Rectal smooth muscle tissue (tissue), 1 donor: Measurements from ENCODE around the gene TOX2.

Experiments
- H3K27ac ChIP-seq: one replicate; pipeline ENCODE4 v1.7.0; 2013; ENCODE audit warnings: low read depth, low read length, inconsistent platforms
- H3K27me3 ChIP-seq: one replicate; pipeline ENCODE4 v1.7.0; 2013; ENCODE audit warnings: low read length; ENCODE audit not compliant: control insufficient read depth, insufficient read depth
- H3K36me3 ChIP-seq: one replicate; pipeline ENCODE4 v1.7.0; 2013; ENCODE audit warnings: low read length; ENCODE audit not compliant: control insufficient read depth, insufficient read depth
- H3K4me1 ChIP-seq: one replicate; pipeline ENCODE4 v1.7.0; 2013; ENCODE audit warnings: low read length; ENCODE audit not compliant: control insufficient read depth, insufficient read depth
- H3K4me3 ChIP-seq: one replicate; pipeline ENCODE4 v1.7.0; 2013; ENCODE audit warnings: low read length
- H3K9ac ChIP-seq: one replicate; pipeline ENCODE4 v1.7.0; 2013; ENCODE audit warnings: low read length

The TOX2 gene

GRCh38 chr20:44027343-44028002 is 112.8 kb downstream of the TOX2 start:
- H3K27me3 ChIP-seq, result no peaks in the 10 kb centered on the region
- no peak overlapping the region for H3K9ac ChIP-seq
- no peak overlapping the region for H3K27ac ChIP-seq
- H3K36me3 ChIP-seq, result no peaks in the 10 kb centered on the region
- no peak overlapping the region for H3K4me3 ChIP-seq
- no peaks in the 10 kb centered on the region for H3K4me1 ChIP-seq

- Histone ChIP-seq H3K4me1 (no peaks in the 10 kb centered on the region), H3K4me3 (no peak overlapping the region), H3K36me3 (no peaks in the 10 kb centered on the region)
These were observed 113.5 kb downstream of the TOX2 start for GRCh38 chr20:44028003-44028730.

GRCh38 chr20:44028868-44029847 is 114.5 kb downstream of the TOX2 start:
- Histone ChIP-seq H3K36me3 (no peaks in the 10 kb centered on the region), H3K27ac (no peak overlapping the region), H3K27me3 (no peaks in the 10 kb centered on the region), H3K4me3 (no peak overlapping the region), H3K4me1 (no peaks in the 10 kb centered on the region), H3K9ac (no peak overlapping the region)

More at GRCh38 chr20:44028003-44028730, 113.5 kb downstream of the TOX2 start:
- Histone ChIP-seq H3K9ac (no peak overlapping the region), H3K27me3 (no peaks in the 10 kb centered on the region), H3K27ac (no peak overlapping the region)

- H3K27me3 ChIP-seq, result no peaks in the 10 kb centered on the region
- no peak overlapping the region for H3K9ac ChIP-seq
- no peaks in the 10 kb centered on the region for H3K4me1 ChIP-seq
- H3K36me3 ChIP-seq, result no peaks in the 10 kb centered on the region
- no peak overlapping the region for H3K27ac ChIP-seq
- H3K4me3 ChIP-seq, result no peak overlapping the region
These were observed 115.2 kb downstream of the TOX2 start for GRCh38 chr20:44029848-44030230.

- Histone ChIP-seq H3K27me3 (no peaks in the 10 kb centered on the region), H3K36me3 (no peaks in the 10 kb centered on the region), H3K9ac (no peak overlapping the region), H3K4me1 (no peaks in the 10 kb centered on the region), H3K27ac (no peak overlapping the region), H3K4me3 (no peak overlapping the region)
These were observed 115.7 kb downstream of the TOX2 start for GRCh38 chr20:44030394-44030793.

GRCh38 chr20:44031001-44031574 is 116.4 kb downstream of the TOX2 start:
- Histone ChIP-seq H3K36me3 (no peaks in the 10 kb centered on the region), H3K9ac (no peak overlapping the region), H3K27me3 (no peaks in the 10 kb centered on the region), H3K4me1 (no peaks in the 10 kb centered on the region), H3K27ac (no peak overlapping the region), H3K4me3 (no peak overlapping the region)

GRCh38 chr20:44031781-44032582 is 117.3 kb downstream of the TOX2 start:
- Histone ChIP-seq H3K4me3 (no peak overlapping the region), H3K36me3 (no peaks in the 10 kb centered on the region), H3K4me1 (no peaks in the 10 kb centered on the region), H3K27ac (no peak overlapping the region), H3K9ac (no peak overlapping the region), H3K27me3 (no peaks in the 10 kb centered on the region)

- no peaks in the 10 kb centered on the region for H3K27me3 ChIP-seq
- no peak overlapping the region for H3K4me3 ChIP-seq
- H3K4me1 ChIP-seq, result no peaks in the 10 kb centered on the region
- no peak overlapping the region for H3K9ac ChIP-seq
- no peak overlapping the region for H3K27ac ChIP-seq
- no peaks in the 10 kb centered on the region for H3K36me3 ChIP-seq
These were observed 118.1 kb downstream of the TOX2 start for GRCh38 chr20:44032583-44033331.

GRCh38 chr20:44033344-44033743 is 118.7 kb downstream of the TOX2 start:
- H3K9ac ChIP-seq, result no peak overlapping the region
- H3K27ac ChIP-seq, result no peak overlapping the region
- H3K4me3 ChIP-seq, result no peak overlapping the region
- no peaks in the 10 kb centered on the region for H3K4me1 ChIP-seq
- no peaks in the 10 kb centered on the region for H3K27me3 ChIP-seq
- H3K36me3 ChIP-seq, result no peaks in the 10 kb centered on the region

GRCh38 chr20:44033873-44034272 is 119.2 kb downstream of the TOX2 start:
- no peak overlapping the region for H3K27ac ChIP-seq
- no peaks in the 10 kb centered on the region for H3K27me3 ChIP-seq
- H3K36me3 ChIP-seq, result no peaks in the 10 kb centered on the region
- no peaks in the 10 kb centered on the region for H3K4me1 ChIP-seq
- H3K9ac ChIP-seq, result no peak overlapping the region
- H3K4me3 ChIP-seq, result no peak overlapping the region

- no peaks in the 10 kb centered on the region for H3K27me3 ChIP-seq
- H3K4me3 ChIP-seq, result no peak overlapping the region
- no peak overlapping the region for H3K27ac ChIP-seq
- no peaks in the 10 kb centered on the region for H3K36me3 ChIP-seq
- H3K9ac ChIP-seq, result no peak overlapping the region
- no peaks in the 10 kb centered on the region for H3K4me1 ChIP-seq
These were observed 119.8 kb downstream of the TOX2 start for GRCh38 chr20:44034451-44034850.
